Spleen (tissue), 7 donors: ENCODE measurements around the gene IL17REL.

ENCODE experiments used
- POLR2A ChIP-seq, 3 donors: fragments of 450-650 bp; IDR thresholded peaks; one replicate each; pipeline ENCODE4 v1.5.1; 2017; ENCODE audit warnings: antibody characterized with exemption in 3 of 3, mild to moderate bottlenecking in 1 of 3
- POLR2AphosphoS5 ChIP-seq, 3 donors: sonication (generic); formaldehyde crosslinking; IDR thresholded peaks; one replicate each; pipeline ENCODE4 v1.5.1; 2017; ENCODE audit warnings: antibody characterized with exemption in 3 of 3
- TF ChIP-seq, protein P1 (sequence below), 11 experiments: fragments of 200-600 bp in 7 of 11; fragments of 450-650 bp in 4 of 11; sonication (generic) in 4 of 11; IDR thresholded peaks in 8 of 11; conservative IDR thresholded peaks in 3 of 11; 1 replicate in 7 of 11; 2 replicates in 4 of 11; pipeline versions ENCODE4 v1.4.0 to v1.8.0; 2016 to 2021; ENCODE audit warnings: antibody characterized with exemption in 11 of 11, inconsistent platforms in 4 of 11, mild to moderate bottlenecking in 1 of 11
- donor health status: DM: no; HTN: no; CAD: no; lungs with moderate emphysema.
- donor health status: DM: no; HTN: no; CAD: no.
- donor health status: DM: no; HTN: no; CAD: no.

DNA sequence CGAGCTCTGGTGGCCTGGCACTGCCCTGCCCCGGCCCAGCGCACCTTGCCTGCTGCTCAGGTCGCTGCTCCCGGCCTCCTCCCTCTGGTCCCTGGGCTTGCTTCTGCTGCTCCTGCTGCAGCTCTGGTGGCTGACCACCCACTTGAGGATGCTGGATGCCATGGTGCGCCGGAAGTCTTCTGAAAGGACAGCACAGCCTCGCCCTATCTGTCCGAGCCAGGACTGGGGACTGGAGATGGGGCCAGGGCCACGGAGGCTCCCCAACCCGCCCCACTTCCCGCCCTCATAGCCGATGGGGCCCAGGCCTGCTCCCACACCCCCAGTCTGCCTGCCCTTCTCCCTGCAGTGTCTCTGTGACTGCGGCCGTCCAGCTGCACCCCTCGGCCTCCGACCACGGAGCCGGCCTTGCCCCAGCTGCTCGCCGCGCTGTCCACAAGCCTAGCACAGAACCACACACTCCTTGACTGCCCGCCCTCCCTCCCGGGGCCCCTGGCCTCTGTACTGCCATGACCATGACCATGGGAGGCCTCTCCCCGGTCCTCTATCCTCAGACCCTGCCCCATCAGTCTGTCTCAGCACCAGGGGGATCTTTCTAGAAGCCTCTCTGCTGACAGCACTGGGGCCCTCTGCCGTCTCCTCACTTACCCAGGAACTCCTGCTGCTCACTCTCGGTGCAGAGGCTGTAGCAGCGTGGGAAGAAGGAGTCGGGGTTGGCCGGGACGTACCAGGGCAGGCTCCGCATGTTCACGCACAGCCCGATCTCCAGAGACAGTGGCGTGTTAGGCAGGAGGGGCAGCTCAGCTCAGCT is 32.9 kb upstream of the IL17REL start:
- TF ChIP-seq, protein P1, sequence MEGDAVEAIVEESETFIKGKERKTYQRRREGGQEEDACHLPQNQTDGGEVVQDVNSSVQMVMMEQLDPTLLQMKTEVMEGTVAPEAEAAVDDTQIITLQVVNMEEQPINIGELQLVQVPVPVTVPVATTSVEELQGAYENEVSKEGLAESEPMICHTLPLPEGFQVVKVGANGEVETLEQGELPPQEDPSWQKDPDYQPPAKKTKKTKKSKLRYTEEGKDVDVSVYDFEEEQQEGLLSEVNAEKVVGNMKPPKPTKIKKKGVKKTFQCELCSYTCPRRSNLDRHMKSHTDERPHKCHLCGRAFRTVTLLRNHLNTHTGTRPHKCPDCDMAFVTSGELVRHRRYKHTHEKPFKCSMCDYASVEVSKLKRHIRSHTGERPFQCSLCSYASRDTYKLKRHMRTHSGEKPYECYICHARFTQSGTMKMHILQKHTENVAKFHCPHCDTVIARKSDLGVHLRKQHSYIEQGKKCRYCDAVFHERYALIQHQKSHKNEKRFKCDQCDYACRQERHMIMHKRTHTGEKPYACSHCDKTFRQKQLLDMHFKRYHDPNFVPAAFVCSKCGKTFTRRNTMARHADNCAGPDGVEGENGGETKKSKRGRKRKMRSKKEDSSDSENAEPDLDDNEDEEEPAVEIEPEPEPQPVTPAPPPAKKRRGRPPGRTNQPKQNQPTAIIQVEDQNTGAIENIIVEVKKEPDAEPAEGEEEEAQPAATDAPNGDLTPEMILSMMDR (IDR thresholded peaks at IDR 0.05 in 8 of 11, conservative IDR thresholded peaks at IDR 0.05 in 3 of 11) = no peak
- TF ChIP-seq POLR2AphosphoS5 (IDR thresholded peaks at IDR 0.05) (no peak), POLR2A (IDR thresholded peaks at IDR 0.05) (no peak)
